ENCODE data around the gene FREM3. TPM values are rescaled to one million over a fixed set of nuclear protein-coding genes. Genes with fewer than 3 reads are reported as not detected.

The FREM3 gene
- total RNA-seq, 1 experiment from 2014 or later = not detected

DNA sequence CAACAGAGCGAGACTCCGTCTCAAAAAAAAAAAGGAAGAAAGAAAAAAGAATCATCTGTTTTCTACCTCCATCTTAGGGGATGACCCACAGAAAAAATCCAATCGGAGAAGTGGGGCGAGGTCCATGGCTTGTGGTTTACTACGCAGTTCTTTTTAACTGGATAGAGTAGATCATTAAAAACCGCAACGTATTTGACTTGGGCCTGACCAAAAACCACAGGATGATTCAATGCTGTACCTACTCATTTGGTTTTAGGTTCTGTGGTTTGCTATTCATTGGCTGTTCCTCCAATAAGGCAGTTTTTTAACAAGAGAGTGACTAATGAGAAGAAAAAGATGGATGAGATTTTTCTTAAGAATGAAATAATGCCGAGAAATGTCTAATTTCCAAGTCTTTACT lies 83.7 kb downstream of the FREM3 start:
- Histone ChIP-seq H4K20me1 (ENCODE audit: low read length) (no peaks in the 10 kb centered on the region), H3K36me3 (ENCODE audit: low read depth, low read length) (no peaks in the 10 kb centered on the region), H3K9me3 (ENCODE audit: low read length) (no peaks in the 10 kb centered on the region), H3K27ac (ENCODE audit: low read length) (no peak overlapping the region), H3K79me2 (ENCODE audit: low read length) (no peaks in the 10 kb centered on the region), H3K9ac (ENCODE audit: low read length) (no peak overlapping the region), H3K27me3 (ENCODE audit: low read length) (peaks cover 56% of the 10 kb centered on the region), H3K4me2 (ENCODE audit: low read length) (peak overlapping the region; percentile 66; the same call in 1 of the 2 replicates), H2AFZ (ENCODE audit: low read length) (peak overlapping the region; percentile 25; the same call in 1 of the 2 replicates), H3K4me1 (ENCODE audit: insufficient read depth, low read length) (peaks cover 14% of the 10 kb centered on the region), H3F3A (ENCODE audit: low read length, unreplicated experiment) (no peaks in the 10 kb centered on the region), H3K4me3 (ENCODE audit: low read length) (peak overlapping the region; percentile 22; the same call in 1 of the 2 replicates), H3K9me2 (replicated peaks; ENCODE audit: low read length) (no peaks in the 10 kb centered on the region)
- ChIA-PET POLR2A (ENCODE audit: unreplicated experiment) (no interaction called here), CTCF (no interaction called here)
- DNase-seq (peak; percentile 96), ATAC-seq (peak; percentile 99)
- no TSS peak for BruUV-seq (replicated peaks)
- TF ChIP-seq EZH2 (IDR thresholded peaks at IDR 0.05; ENCODE audit: low read length, unreplicated experiment) = no peak
- no peak for TF ChIP-seq EZH2phosphoT487 (IDR thresholded peaks at IDR 0.05; ENCODE audit: borderline replicate concordance, low read length)
- TF ChIP-seq, protein P1, sequence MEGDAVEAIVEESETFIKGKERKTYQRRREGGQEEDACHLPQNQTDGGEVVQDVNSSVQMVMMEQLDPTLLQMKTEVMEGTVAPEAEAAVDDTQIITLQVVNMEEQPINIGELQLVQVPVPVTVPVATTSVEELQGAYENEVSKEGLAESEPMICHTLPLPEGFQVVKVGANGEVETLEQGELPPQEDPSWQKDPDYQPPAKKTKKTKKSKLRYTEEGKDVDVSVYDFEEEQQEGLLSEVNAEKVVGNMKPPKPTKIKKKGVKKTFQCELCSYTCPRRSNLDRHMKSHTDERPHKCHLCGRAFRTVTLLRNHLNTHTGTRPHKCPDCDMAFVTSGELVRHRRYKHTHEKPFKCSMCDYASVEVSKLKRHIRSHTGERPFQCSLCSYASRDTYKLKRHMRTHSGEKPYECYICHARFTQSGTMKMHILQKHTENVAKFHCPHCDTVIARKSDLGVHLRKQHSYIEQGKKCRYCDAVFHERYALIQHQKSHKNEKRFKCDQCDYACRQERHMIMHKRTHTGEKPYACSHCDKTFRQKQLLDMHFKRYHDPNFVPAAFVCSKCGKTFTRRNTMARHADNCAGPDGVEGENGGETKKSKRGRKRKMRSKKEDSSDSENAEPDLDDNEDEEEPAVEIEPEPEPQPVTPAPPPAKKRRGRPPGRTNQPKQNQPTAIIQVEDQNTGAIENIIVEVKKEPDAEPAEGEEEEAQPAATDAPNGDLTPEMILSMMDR (conservative IDR thresholded peaks at IDR 0.05; ENCODE audit: low read depth, low read length) = no peak
- intact Hi-C loops (cut with micrococcal nuclease) = no loop called here

DNA sequence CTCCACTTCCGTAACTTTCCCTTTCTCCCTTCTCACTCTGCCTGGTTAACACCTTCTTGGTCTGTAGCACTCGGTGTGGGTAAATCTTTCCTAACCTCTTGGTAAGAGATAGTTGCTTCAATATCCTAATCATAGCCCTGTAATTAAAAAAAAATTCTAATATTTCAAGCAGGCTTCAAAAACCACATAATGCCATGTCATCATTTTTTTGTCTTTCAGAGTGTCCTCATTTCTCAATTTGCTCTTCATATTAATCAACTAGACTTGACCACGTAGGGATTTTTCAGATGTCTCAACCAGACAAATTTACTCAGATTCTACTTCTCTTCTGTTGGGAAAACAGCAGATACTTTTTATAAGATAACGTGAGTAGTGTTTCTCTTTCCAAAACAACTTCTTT lies 91.0 kb downstream of the FREM3 start:
- Histone ChIP-seq H3K4me1 (ENCODE audit: insufficient read depth, low read length) (no peaks in the 10 kb centered on the region), H3K9me3 (ENCODE audit: low read length) (no peaks in the 10 kb centered on the region), H3K79me2 (ENCODE audit: low read length) (no peaks in the 10 kb centered on the region), H3K4me3 (ENCODE audit: low read length) (no peak overlapping the region), H3F3A (ENCODE audit: low read length, unreplicated experiment) (no peaks in the 10 kb centered on the region), H3K4me2 (ENCODE audit: low read length) (no peak overlapping the region), H3K27me3 (ENCODE audit: low read length) (peaks cover 36% of the 10 kb centered on the region), H4K20me1 (ENCODE audit: low read length) (no peaks in the 10 kb centered on the region), H3K9ac (ENCODE audit: low read length) (no peak overlapping the region), H3K27ac (ENCODE audit: low read length) (no peak overlapping the region), H2AFZ (ENCODE audit: low read length) (no peak overlapping the region), H3K9me2 (replicated peaks; ENCODE audit: low read length) (no peaks in the 10 kb centered on the region), H3K36me3 (ENCODE audit: low read depth, low read length) (no peaks in the 10 kb centered on the region)
- POLR2A ChIA-PET (ENCODE audit: unreplicated experiment) = no interaction called here
- intact Hi-C loops (cut with micrococcal nuclease) = no loop called here
- CTCF ChIA-PET = no interaction called here
- BruUV-seq (replicated peaks) = no TSS peak
- ATAC-seq (no peak), DNase-seq (no peak)
- TF ChIP-seq EZH2phosphoT487 (IDR thresholded peaks at IDR 0.05; ENCODE audit: borderline replicate concordance, low read length) (no peak), EZH2 (IDR thresholded peaks at IDR 0.05; ENCODE audit: low read length, unreplicated experiment) (no peak)
- TF ChIP-seq, protein P1 (conservative IDR thresholded peaks at IDR 0.05; ENCODE audit: low read depth, low read length) = no peak

DNA sequence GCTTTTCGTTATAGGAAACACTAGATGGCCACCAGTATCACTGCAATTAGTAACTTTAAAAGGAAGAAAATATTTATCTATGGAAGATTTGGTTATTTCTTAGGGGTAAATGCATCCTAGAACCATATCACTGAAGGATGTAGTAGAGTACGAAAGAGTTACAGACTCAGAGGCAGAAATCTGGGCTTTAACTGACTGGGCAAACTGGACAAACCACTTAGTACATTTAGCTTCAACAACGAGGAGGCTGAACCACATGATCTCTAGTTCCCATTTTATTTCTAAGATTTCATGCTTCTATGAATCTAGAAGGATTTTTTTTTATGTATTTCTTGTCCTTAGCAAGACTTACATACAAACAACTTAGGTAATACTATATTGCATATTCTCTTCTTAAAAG lies 94.0 kb downstream of the FREM3 start:
- H3K9me2 ChIP-seq (replicated peaks; ENCODE audit: low read length) = no peaks in the 10 kb centered on the region
- CTCF ChIA-PET = no interaction called here

More for the DNA sequence above, 94.0 kb downstream of the FREM3 start:
- Histone ChIP-seq H3F3A (ENCODE audit: low read length, unreplicated experiment) (no peaks in the 10 kb centered on the region), H3K27ac (ENCODE audit: low read length) (no peak overlapping the region), H3K4me2 (ENCODE audit: low read length) (no peak overlapping the region), H3K36me3 (ENCODE audit: low read depth, low read length) (no peaks in the 10 kb centered on the region), H3K27me3 (ENCODE audit: low read length) (peaks cover 24% of the 10 kb centered on the region; the same call in 1 of the 2 replicates), H3K9ac (ENCODE audit: low read length) (no peak overlapping the region), H3K4me3 (ENCODE audit: low read length) (no peak overlapping the region), H4K20me1 (ENCODE audit: low read length) (no peaks in the 10 kb centered on the region), H3K9me3 (ENCODE audit: low read length) (no peaks in the 10 kb centered on the region), H2AFZ (ENCODE audit: low read length) (no peak overlapping the region), H3K79me2 (ENCODE audit: low read length) (no peaks in the 10 kb centered on the region), H3K4me1 (ENCODE audit: insufficient read depth, low read length) (no peaks in the 10 kb centered on the region)
- BruUV-seq (replicated peaks) = no TSS peak
- TF ChIP-seq, protein P1 (conservative IDR thresholded peaks at IDR 0.05; ENCODE audit: low read depth, low read length) = no peak
- TF ChIP-seq EZH2phosphoT487 (IDR thresholded peaks at IDR 0.05; ENCODE audit: borderline replicate concordance, low read length) (no peak), EZH2 (IDR thresholded peaks at IDR 0.05; ENCODE audit: low read length, unreplicated experiment) (no peak)
- intact Hi-C loops (cut with micrococcal nuclease) = no loop called here
- ATAC-seq (no peak), DNase-seq (peak; percentile 14)
- POLR2A ChIA-PET (ENCODE audit: unreplicated experiment) = interaction anchor here (0.7 kb wide), 1 partner anchor 148 kb away, joined by 12 read pairs; no protein-coding TSS in a partner anchor
